ENCODE results near the gene SYCP2. TPM values are rescaled to one million over a fixed set of nuclear protein-coding genes. Genes with fewer than 3 reads are reported as not detected.

SYCP2 gene
- total and polyA plus RNA-seq, 2 of the 8 experiments (the other 6 are each of a cell fraction or from before 2014, with no cell fraction given) = 0.02 to 0.50 TPM

DNA sequence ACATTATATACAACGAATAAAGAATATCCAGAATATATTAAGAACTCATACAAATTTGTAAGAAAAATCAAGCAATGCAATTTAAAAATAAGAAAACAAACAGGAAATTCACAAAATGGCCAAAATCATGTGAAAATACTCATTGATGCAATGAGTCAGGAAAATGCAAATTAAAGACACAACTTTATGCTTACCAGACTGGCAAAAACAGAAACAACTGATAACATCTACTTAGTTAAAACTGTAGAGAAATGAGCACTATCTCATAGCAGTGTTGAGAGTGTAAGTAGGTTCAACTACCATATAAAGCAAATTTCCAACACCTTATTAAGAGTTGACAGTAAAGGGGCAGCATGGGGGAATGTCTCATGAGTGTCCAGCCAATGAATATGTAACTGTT, 62.3 kb downstream of the SYCP2 start:
- H3K36me3 ChIP-seq (ENCODE audit: control insufficient read depth in 2 of 4, insufficient read depth in 4 of 4, low read length in 3 of 4) = no peaks in the 10 kb centered on the region
- no peak overlapping the region for H2BK15ac ChIP-seq (ENCODE audit: low read length)
- H3K4ac ChIP-seq (replicated peaks; ENCODE audit: insufficient read length, low read depth, low read length) = no peak overlapping the region
- H3K79me2 ChIP-seq (ENCODE audit: control insufficient read depth in 1 of 2, insufficient read depth in 2 of 2, low read length in 2 of 2) = no peaks in the 10 kb centered on the region
- H2BK20ac ChIP-seq (ENCODE audit: low read length) = no peak overlapping the region
- no peak overlapping the region for H3K4me3 ChIP-seq (ENCODE audit: extremely low read depth in 1 of 4, insufficient read depth in 2 of 4, low read depth in 3 of 4, low read length in 4 of 4)
- H3K9me3 ChIP-seq (ENCODE audit: insufficient read depth in 2 of 2, low read depth in 1 of 2, low read length in 1 of 2) = peaks cover 25 to 43% of the 10 kb centered on the region in 2 experiments
- H3K27ac ChIP-seq (ENCODE audit: low read depth, low read length) = no peak overlapping the region
- no peak for TF ChIP-seq POLR2AphosphoS5 (IDR thresholded peaks at IDR 0.05; ENCODE audit: low read depth, low read length)
- no peak for TF ChIP-seq HDAC6 (IDR thresholded peaks at IDR 0.05; ENCODE audit: low read depth, low read length)
- TF ChIP-seq HDAC2 (IDR thresholded peaks at IDR 0.05; ENCODE audit: borderline replicate concordance in 1 of 2, low read depth in 2 of 2, low read length in 2 of 2) = no peak
- TF ChIP-seq, protein P1, sequence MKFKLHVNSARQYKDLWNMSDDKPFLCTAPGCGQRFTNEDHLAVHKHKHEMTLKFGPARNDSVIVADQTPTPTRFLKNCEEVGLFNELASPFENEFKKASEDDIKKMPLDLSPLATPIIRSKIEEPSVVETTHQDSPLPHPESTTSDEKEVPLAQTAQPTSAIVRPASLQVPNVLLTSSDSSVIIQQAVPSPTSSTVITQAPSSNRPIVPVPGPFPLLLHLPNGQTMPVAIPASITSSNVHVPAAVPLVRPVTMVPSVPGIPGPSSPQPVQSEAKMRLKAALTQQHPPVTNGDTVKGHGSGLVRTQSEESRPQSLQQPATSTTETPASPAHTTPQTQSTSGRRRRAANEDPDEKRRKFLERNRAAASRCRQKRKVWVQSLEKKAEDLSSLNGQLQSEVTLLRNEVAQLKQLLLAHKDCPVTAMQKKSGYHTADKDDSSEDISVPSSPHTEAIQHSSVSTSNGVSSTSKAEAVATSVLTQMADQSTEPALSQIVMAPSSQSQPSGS (IDR thresholded peaks at IDR 0.05; ENCODE audit: low read length) = no peak
- no peak for TF ChIP-seq KDM5A (IDR thresholded peaks at IDR 0.05; ENCODE audit: low read length)
- no peak for TF ChIP-seq CHD2 (IDR thresholded peaks at IDR 0.05; ENCODE audit: low read length)
- TF ChIP-seq, protein P2, sequence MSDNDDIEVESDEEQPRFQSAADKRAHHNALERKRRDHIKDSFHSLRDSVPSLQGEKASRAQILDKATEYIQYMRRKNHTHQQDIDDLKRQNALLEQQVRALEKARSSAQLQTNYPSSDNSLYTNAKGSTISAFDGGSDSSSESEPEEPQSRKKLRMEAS (IDR thresholded peaks at IDR 0.05) = no peak
- TF ChIP-seq SUZ12 (IDR thresholded peaks at IDR 0.05; ENCODE audit: low read length) = no peak
- TF ChIP-seq SAP30 (IDR thresholded peaks at IDR 0.05; ENCODE audit: insufficient read depth, insufficient replicate concordance, low read length) = no peak
- TF ChIP-seq YY1 (IDR thresholded peaks at IDR 0.05; ENCODE audit: low read depth, low read length) = no peak
- TF ChIP-seq TBP (IDR thresholded peaks at IDR 0.05; ENCODE audit: low read depth, low read length) = no peak
- TF ChIP-seq, protein P3, sequence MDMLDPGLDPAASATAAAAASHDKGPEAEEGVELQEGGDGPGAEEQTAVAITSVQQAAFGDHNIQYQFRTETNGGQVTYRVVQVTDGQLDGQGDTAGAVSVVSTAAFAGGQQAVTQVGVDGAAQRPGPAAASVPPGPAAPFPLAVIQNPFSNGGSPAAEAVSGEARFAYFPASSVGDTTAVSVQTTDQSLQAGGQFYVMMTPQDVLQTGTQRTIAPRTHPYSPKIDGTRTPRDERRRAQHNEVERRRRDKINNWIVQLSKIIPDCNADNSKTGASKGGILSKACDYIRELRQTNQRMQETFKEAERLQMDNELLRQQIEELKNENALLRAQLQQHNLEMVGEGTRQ (IDR thresholded peaks at IDR 0.05; ENCODE audit: low read length) = no peak
- DNase-seq (ENCODE audit: low read depth in 1 of 2, low spot score in 2 of 2) = no peak
- ChIA-PET CTCF (ENCODE audit: partially characterized antibody) (no interaction called here), POLR2A (ENCODE audit: partially characterized antibody) (no interaction called here)
- H3K79me1 ChIP-seq (ENCODE audit: low read depth, low read length) = no peaks in the 10 kb centered on the region
- no peak overlapping the region for H3K18ac ChIP-seq (ENCODE audit: extremely low read depth, low read length)
- no peak overlapping the region for H2AK5ac ChIP-seq (ENCODE audit: low read depth, low read length)
- no peak overlapping the region for H2AFZ ChIP-seq (ENCODE audit: low read length)
- no peak overlapping the region for H4K91ac ChIP-seq (replicated peaks; ENCODE audit: insufficient read length, low read length)
- no peak overlapping the region for H4K5ac ChIP-seq (ENCODE audit: insufficient read length, low read depth, low read length)
- H2BK120ac ChIP-seq (replicated peaks; ENCODE audit: low read depth, low read length) = no peak overlapping the region
- H3K9ac ChIP-seq (replicated peaks in 1 of 4; ENCODE audit: extremely low read depth in 1 of 4, low read depth in 3 of 4, low read length in 3 of 4) = no peak overlapping the region
- no peaks in the 10 kb centered on the region for H3K23me2 ChIP-seq (ENCODE audit: low read depth, low read length)
- H3K56ac ChIP-seq (replicated peaks; ENCODE audit: insufficient read length, low read depth, low read length) = no peak overlapping the region
- no peak overlapping the region for H2BK12ac ChIP-seq (ENCODE audit: low read depth, low read length)
- H2BK5ac ChIP-seq (ENCODE audit: low read depth, low read length) = no peak overlapping the region
- no peaks in the 10 kb centered on the region for H3K4me1 ChIP-seq (replicated peaks in 1 of 4; ENCODE audit: control insufficient read depth in 3 of 4, insufficient read depth in 4 of 4, low read length in 3 of 4)
- H3K23ac ChIP-seq (ENCODE audit: insufficient read length) = no peak overlapping the region
- no peak for FAIRE-seq
- no peak overlapping the region for H4K8ac ChIP-seq (ENCODE audit: extremely low read depth, insufficient read depth, low read length)
- H3K4me2 ChIP-seq (ENCODE audit: insufficient read depth in 1 of 2, low read depth in 2 of 2, low read length in 2 of 2) = no peak overlapping the region
- no peaks in the 10 kb centered on the region; a peak in 1 of 7 replicates for H3K27me3 ChIP-seq (replicated peaks in 1 of 4; ENCODE audit: control insufficient read depth in 3 of 4, extremely low read depth in 1 of 4, insufficient read depth in 3 of 4, low read length in 3 of 4)
- H3K14ac ChIP-seq (ENCODE audit: insufficient read length) = no peak overlapping the region
- no peaks in the 10 kb centered on the region for H4K20me1 ChIP-seq (replicated peaks in 1 of 2; ENCODE audit: control insufficient read depth in 1 of 2, insufficient read depth in 2 of 2, low read length in 2 of 2)
- 63% methylated on average over 1 of the region's 1 CpG; no CpG with 5 or more reads in 1 of the 2 experiments for WGBS, 2 experiments (ENCODE audit: extremely low coverage in 1 of 2, insufficient coverage in 1 of 2, insufficient read length in 1 of 2, insufficient replicate concordance in 2 of 2, low coverage in 1 of 2, low lambda C conversion rate in 2 of 2, missing lambda C conversion rate in 1 of 2)

All from H1 (cell line).